A549 (cell line): Measurements from ENCODE around the gene TAS1R3. TPM values are rescaled to one million over a fixed set of nuclear protein-coding genes. Genes with fewer than 3 reads are reported as not detected.

Source experiments
- ATAC-seq, 2 experiments: fragments of 200-7000 bp in 1 of 2; fragments of >200 bp in 1 of 2; cut with Nextera tagmentation in 1 of 2; cut with Tn5 transposase in 1 of 2; 3 replicates each; pipeline versions ENCODE4 v1.8.0 to v1.9.1; 2018 to 2020; ENCODE audit warnings: mild to moderate bottlenecking in 1 of 2, moderate library complexity in 1 of 2
- CTCF ChIA-PET: fragments of 300-600 bp; sonication (Branson Sonifier 250); formaldehyde crosslinking; extraction: SDS; loops from one replicate; lab custom pipeline; 2021; ENCODE audit warnings: antibody characterized with exemption, inconsistent platforms; lab: Yijun Ruan, JAX
- POLR2A ChIA-PET: fragments of 350-600 bp; formaldehyde crosslinking; extraction: SDS; loops from one replicate; lab custom pipeline; 2021; ENCODE audit warnings: antibody characterized with exemption, inconsistent platforms; lab: Yijun Ruan, JAX
- DNase-seq, 2 experiments: peaks; one replicate each; pipeline versions ENCODE4 v3.0.0 to v3.0.0-alpha.2; 2011 to 2016; ENCODE audit warnings: low read depth in 1 of 2, low spot score in 1 of 2
- FAIRE-seq: peaks from 2 replicates; lab custom pipeline; 2011; peaks lifted over from hg19 to GRCh38; lab: Jason Lieb, UNC
- H3K27ac ChIP-seq, 2 experiments: fragments of >200 bp; sonication (Bioruptor Twin); formaldehyde crosslinking; 3 replicates each; pipeline ENCODE4 v1.5.1; 2016 to 2017
- H3K4me1 ChIP-seq: fragments of >200 bp; sonication (Bioruptor Twin); formaldehyde crosslinking; 3 replicates; pipeline ENCODE4 v1.6.1; 2016
- H3K4me2 ChIP-seq: fragments of >200 bp; sonication (Bioruptor Twin); formaldehyde crosslinking; 3 replicates; pipeline ENCODE4 v1.6.1; 2016
- H3K4me3 ChIP-seq: fragments of >200 bp; sonication (Bioruptor Twin); formaldehyde crosslinking; 3 replicates; pipeline ENCODE4 v1.5.1; 2016
- H3K9me3 ChIP-seq: fragments of >200 bp; sonication (Bioruptor Twin); formaldehyde crosslinking; 3 replicates; pipeline ENCODE4 v1.6.1; 2016
- CBX2 ChIP-seq: fragments of 200-600 bp; sonication (generic); IDR thresholded peaks from 2 replicates; pipeline ENCODE4 v1.6.1; 2016; ENCODE audit warnings: low read depth, mild to moderate bottlenecking, borderline replicate concordance
- CTCF ChIP-seq: fragments of >200 bp; sonication (Bioruptor Twin); formaldehyde crosslinking; IDR thresholded peaks from 3 replicates; pipeline ENCODE4 v1.5.1; 2016
- EHF ChIP-seq: fragments of 250-450 bp; sonication (Bioruptor Pico); IDR thresholded peaks from 2 replicates; pipeline ENCODE4 v1.5.0; 2020; ENCODE audit warnings: mild to moderate bottlenecking
- EP300 ChIP-seq, 2 experiments: fragments of >200 bp; sonication (Bioruptor Twin); formaldehyde crosslinking; IDR thresholded peaks; 2 replicates in 1 of 2; 3 replicates in 1 of 2; pipeline ENCODE4 v1.6.1; 2016 to 2017
- FOSL2 ChIP-seq, 2 experiments: fragments of 450-650 bp in 1 of 2; fragments of >200 bp in 1 of 2; sonication (Bioruptor Twin) in 1 of 2; formaldehyde crosslinking; IDR thresholded peaks; 2 replicates each; pipeline versions ENCODE4 v1.5.0 to v1.6.1; 2016 to 2020; ENCODE audit warnings: mild to moderate bottlenecking in 1 of 2, moderate library complexity in 1 of 2
- HOXB13 ChIP-seq: fragments of 250-450 bp; sonication (Bioruptor Pico); IDR thresholded peaks from 2 replicates; pipeline ENCODE4 v1.5.0; 2020; ENCODE audit warnings: low read depth, mild to moderate bottlenecking, moderate library complexity
- HOXB5 ChIP-seq: fragments of 250-450 bp; sonication (Bioruptor Pico); IDR thresholded peaks from 2 replicates; pipeline ENCODE4 v1.5.0; 2020; ENCODE audit warnings: mild to moderate bottlenecking, moderate library complexity
- MAFK ChIP-seq: fragments of 450-650 bp; IDR thresholded peaks from 2 replicates; pipeline ENCODE4 v1.6.1; 2014; ENCODE audit not compliant: partially characterized antibody
- NFE2L2 ChIP-seq: fragments of 150-350 bp; conservative IDR thresholded peaks from 2 replicates; pipeline ENCODE4 v1.6.1; 2014; ENCODE audit warnings: low read length
- POLR2A ChIP-seq: IDR thresholded peaks from 2 replicates; pipeline ENCODE4 v1.6.1; 2012; ENCODE audit warnings: mild to moderate bottlenecking, low read length
- POLR2AphosphoS2 ChIP-seq: conservative IDR thresholded peaks from 2 replicates; pipeline ENCODE4 v1.6.1; 2012; ENCODE audit warnings: low read length, improper control_type of control experiment, inconsistent platforms
- REST ChIP-seq: fragments of 200-600 bp; sonication (generic); IDR thresholded peaks from 2 replicates; pipeline ENCODE4 v1.6.1; 2016; ENCODE audit warnings: antibody characterized with exemption, mild to moderate bottlenecking, moderate library complexity
- SREBF2 ChIP-seq: fragments of 450-650 bp; IDR thresholded peaks from 2 replicates; pipeline ENCODE4 v1.6.1; 2014; ENCODE audit warnings: mild to moderate bottlenecking, moderate library complexity
- TFCP2L1 ChIP-seq: fragments of 250-450 bp; sonication (Bioruptor Pico); IDR thresholded peaks from 2 replicates; pipeline ENCODE4 v1.5.0; 2021; ENCODE audit warnings: mild to moderate bottlenecking
- TP53 ChIP-seq: fragments of 250-450 bp; sonication (Bioruptor Pico); IDR thresholded peaks from 2 replicates; pipeline ENCODE4 v1.5.0; 2021; ENCODE audit warnings: mild to moderate bottlenecking, moderate library complexity
- ZFP36 ChIP-seq: fragments of 450-650 bp; IDR thresholded peaks from 2 replicates; pipeline ENCODE4 v1.6.1; 2014; ENCODE audit warnings: borderline replicate concordance; ENCODE audit not compliant: partially characterized antibody
- ZNF302 ChIP-seq: fragments of 250-450 bp; sonication (Bioruptor Pico); IDR thresholded peaks from 2 replicates; pipeline ENCODE4 v1.9.0; 2021; ENCODE audit warnings: inconsistent platforms, mild to moderate bottlenecking, moderate library complexity
- WGBS: methylation state at CpG from one replicate; pipeline ENCODE4 v1.1.6; 2017; ENCODE audit errors: missing lambda C conversion rate; 5-methylcytosine and 5-hydroxymethylcytosine counted together
- polyA plus RNA-seq, 4 experiments: library from polyadenylated mRNA; depleted of rRNA in 3 of 4; stranded (reverse); fragments of >200 nt; fragmentation: RNase III in 1 of 4; extraction: RNeasy Plus Mini Kit Qiagen cat#74134 plus additional on column Dnase treatment in 1 of 4; gene quantifications; 2 replicates in 3 of 4; 3 replicates in 1 of 4; pipeline ENCODE4 v1.2.3, GENCODE V29; 2011 to 2017
- TF ChIP-seq, protein P1 (sequence below): IDR thresholded peaks from 2 replicates; pipeline ENCODE4 v1.6.1; 2012; ENCODE audit warnings: low read depth, borderline replicate concordance

The TAS1R3 gene
- polyA plus RNA-seq, 2 of the 4 experiments (the other 2 are of a cell fraction) = 0.05 to 0.15 TPM

- TF ChIP-seq, protein P1, sequence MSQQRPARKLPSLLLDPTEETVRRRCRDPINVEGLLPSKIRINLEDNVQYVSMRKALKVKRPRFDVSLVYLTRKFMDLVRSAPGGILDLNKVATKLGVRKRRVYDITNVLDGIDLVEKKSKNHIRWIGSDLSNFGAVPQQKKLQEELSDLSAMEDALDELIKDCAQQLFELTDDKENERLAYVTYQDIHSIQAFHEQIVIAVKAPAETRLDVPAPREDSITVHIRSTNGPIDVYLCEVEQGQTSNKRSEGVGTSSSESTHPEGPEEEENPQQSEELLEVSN = no peak
- no peak for TF ChIP-seq HOXB5 (CRISPR knock-in tag)
- no peak for TF ChIP-seq ZFP36
- TF ChIP-seq SREBF2 = no peak
- TF ChIP-seq ZNF302 (CRISPR knock-in tag) = no peak
- TF ChIP-seq, all 56 proteins: peak for 0
Measured at GRCh38 chr1:1326075-1326605, 4.9 kb upstream of the TAS1R3 start (continued).

DNA sequence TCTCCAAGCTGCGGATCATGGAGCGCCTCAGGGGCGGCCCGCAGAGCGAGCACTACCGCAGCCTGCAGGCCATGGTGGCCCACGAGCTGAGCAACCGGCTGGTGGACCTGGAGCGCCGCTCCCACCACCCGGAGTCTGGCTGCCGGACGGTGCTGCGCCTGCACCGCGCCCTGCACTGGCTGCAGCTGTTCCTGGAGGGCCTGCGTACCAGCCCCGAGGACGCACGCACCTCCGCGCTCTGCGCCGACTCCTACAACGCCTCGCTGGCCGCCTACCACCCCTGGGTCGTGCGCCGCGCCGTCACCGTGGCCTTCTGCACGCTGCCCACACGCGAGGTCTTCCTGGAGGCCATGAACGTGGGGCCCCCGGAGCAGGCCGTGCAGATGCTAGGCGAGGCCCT lies 3.8 kb upstream of the TAS1R3 start:
- Histone ChIP-seq H3K9me3 (no peaks in the 10 kb centered on the region), H3K4me1 (peaks cover 18% of the 10 kb centered on the region; the same call in 2 of the 3 replicates), H3K4me2 (no peak overlapping the region), H3K27ac (no peak overlapping the region), H3K4me3 (no peak overlapping the region)
- FAIRE-seq = no peak
- no peak for ATAC-seq
- no peak for TF ChIP-seq POLR2A
- no peak for TF ChIP-seq HOXB5 (CRISPR knock-in tag)
- no peak for TF ChIP-seq SREBF2
- no peak for TF ChIP-seq EHF (CRISPR knock-in tag)
- TF ChIP-seq FOSL2 (IDR thresholded peaks at IDR 0.05) = no peak
- no peak for TF ChIP-seq FOSL2 (CRISPR knock-in tag; IDR thresholded peaks at IDR 0.05)
- no peak for TF ChIP-seq CTCF
- no peak for TF ChIP-seq HOXB13 (CRISPR knock-in tag)
- TF ChIP-seq TP53 (CRISPR knock-in tag) = no peak
- no peak for TF ChIP-seq ZFP36
- no peak for TF ChIP-seq CBX2
- TF ChIP-seq MAFK = no peak
- TF ChIP-seq REST = no peak
- no peak for TF ChIP-seq POLR2AphosphoS2
- TF ChIP-seq EP300 (IDR thresholded peaks at IDR 0.05) = no peak
- TF ChIP-seq TFCP2L1 (CRISPR knock-in tag) = no peak
- TF ChIP-seq NFE2L2 = no peak
- no CpG with 5 or more reads among the region's 40 CpGs for WGBS
- CTCF ChIA-PET = interaction anchor here (1.2 to 2.4 kb wide), 2 partner anchors 19 to 98 kb away, joined by 3 to 7 read pairs; no protein-coding TSS in a partner anchor
- POLR2A ChIA-PET = no interaction called here
- DNase-seq = no peak

DNA sequence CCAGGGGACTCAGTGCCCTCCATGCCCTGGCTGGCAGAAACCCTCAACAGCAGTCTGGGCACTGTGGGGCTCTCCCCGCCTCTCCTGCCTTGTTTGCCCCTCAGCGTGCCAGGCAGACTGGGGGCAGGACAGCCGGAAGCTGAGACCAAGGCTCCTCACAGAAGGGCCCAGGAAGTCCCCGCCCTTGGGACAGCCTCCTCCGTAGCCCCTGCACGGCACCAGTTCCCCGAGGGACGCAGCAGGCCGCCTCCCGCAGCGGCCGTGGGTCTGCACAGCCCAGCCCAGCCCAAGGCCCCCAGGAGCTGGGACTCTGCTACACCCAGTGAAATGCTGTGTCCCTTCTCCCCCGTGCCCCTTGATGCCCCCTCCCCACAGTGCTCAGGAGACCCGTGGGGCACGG lies 2.8 kb upstream of the TAS1R3 start:
- DNase-seq (no peak), ATAC-seq (no peak), FAIRE-seq (no peak)
- H3K4me1 ChIP-seq = peaks cover 18% of the 10 kb centered on the region; the same call in 2 of the 3 replicates
- ChIA-PET CTCF (interaction anchor here (1.0 kb wide), 1 partner anchor 35 kb away, joined by 5 read pairs; no protein-coding TSS in a partner anchor), POLR2A (no interaction called here)
- H3K27ac ChIP-seq = no peak overlapping the region
- H3K4me3 ChIP-seq = no peak overlapping the region
- no CpG with 5 or more reads among the region's 15 CpGs for WGBS
- H3K9me3 ChIP-seq = no peaks in the 10 kb centered on the region
- TF ChIP-seq ZNF302 (CRISPR knock-in tag) (no peak), EHF (CRISPR knock-in tag) (no peak), POLR2A (no peak)
- H3K4me2 ChIP-seq = no peak overlapping the region
